Measurements from ENCODE around the gene AWAT1. TPM values are rescaled to one million over a fixed set of nuclear protein-coding genes. Genes with fewer than 3 reads are reported as not detected.

AWAT1 gene
- total RNA-seq, 1 donor from 2014 or later = not detected

DNA sequence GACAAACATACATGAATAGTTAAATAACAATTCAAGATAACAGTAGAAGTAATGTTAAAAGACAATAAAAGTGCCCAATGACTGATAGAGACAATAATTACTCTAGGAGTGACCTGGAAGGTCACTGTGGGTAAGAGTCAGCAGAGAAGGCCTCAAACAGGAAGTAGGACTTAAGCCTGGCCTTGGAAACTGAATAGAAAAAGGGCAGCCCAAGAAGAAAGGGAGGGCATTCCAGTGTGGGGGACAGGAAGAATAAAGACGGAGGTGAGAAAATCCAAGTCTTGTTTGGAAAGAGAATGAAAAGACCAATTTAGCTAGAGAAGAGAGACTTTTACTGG is 19.6 kb downstream of the AWAT1 start:
- no peak for DNase-seq (ENCODE audit: low read depth, low spot score)
- H3K27me3 Mint-ChIP-seq (ENCODE audit: low read depth) = no peaks in the 10 kb centered on the region
- peaks cover 9% of the 10 kb centered on the region for H3K9me3 Mint-ChIP-seq
- H3K4me1 Mint-ChIP-seq = peaks cover 8% of the 10 kb centered on the region
- H3K4me3 Mint-ChIP-seq = no peak overlapping the region
- H3K27ac Mint-ChIP-seq (ENCODE audit: unreplicated experiment) = no peak overlapping the region
- peaks cover 10% of the 10 kb centered on the region for H3K36me3 Mint-ChIP-seq (ENCODE audit: low read depth)
- no peak for TF ChIP-seq CTCF (conservative IDR thresholded peaks at IDR 0.05)

GRCh38 chrX:70254909-70255308 is 20.5 kb downstream of the AWAT1 start:
- no peak overlapping the region for H3K27ac Mint-ChIP-seq (ENCODE audit: unreplicated experiment)
- H3K4me1 Mint-ChIP-seq = peaks cover 8% of the 10 kb centered on the region
- peaks cover 10% of the 10 kb centered on the region for H3K36me3 Mint-ChIP-seq (ENCODE audit: low read depth)
- H3K27me3 Mint-ChIP-seq (ENCODE audit: low read depth) = no peaks in the 10 kb centered on the region
- no peak overlapping the region for H3K4me3 Mint-ChIP-seq
- TF ChIP-seq CTCF (conservative IDR thresholded peaks at IDR 0.05) = no peak
- peaks cover 9% of the 10 kb centered on the region for H3K9me3 Mint-ChIP-seq
- DNase-seq (ENCODE audit: low read depth, low spot score) = no peak

- H3K4me3 Mint-ChIP-seq = no peak overlapping the region
- no peak for TF ChIP-seq CTCF (conservative IDR thresholded peaks at IDR 0.05)
- no peak for DNase-seq (ENCODE audit: low read depth, low spot score)
- no peaks in the 10 kb centered on the region for H3K27me3 Mint-ChIP-seq (ENCODE audit: low read depth)
- H3K9me3 Mint-ChIP-seq = peaks cover 9% of the 10 kb centered on the region
- peaks cover 8% of the 10 kb centered on the region for H3K4me1 Mint-ChIP-seq
- H3K27ac Mint-ChIP-seq (ENCODE audit: unreplicated experiment) = no peak overlapping the region
- H3K36me3 Mint-ChIP-seq (ENCODE audit: low read depth) = peaks cover 10% of the 10 kb centered on the region
Measured at GRCh38 chrX:70255452-70255851, 21.0 kb downstream of the AWAT1 start.

DNA sequence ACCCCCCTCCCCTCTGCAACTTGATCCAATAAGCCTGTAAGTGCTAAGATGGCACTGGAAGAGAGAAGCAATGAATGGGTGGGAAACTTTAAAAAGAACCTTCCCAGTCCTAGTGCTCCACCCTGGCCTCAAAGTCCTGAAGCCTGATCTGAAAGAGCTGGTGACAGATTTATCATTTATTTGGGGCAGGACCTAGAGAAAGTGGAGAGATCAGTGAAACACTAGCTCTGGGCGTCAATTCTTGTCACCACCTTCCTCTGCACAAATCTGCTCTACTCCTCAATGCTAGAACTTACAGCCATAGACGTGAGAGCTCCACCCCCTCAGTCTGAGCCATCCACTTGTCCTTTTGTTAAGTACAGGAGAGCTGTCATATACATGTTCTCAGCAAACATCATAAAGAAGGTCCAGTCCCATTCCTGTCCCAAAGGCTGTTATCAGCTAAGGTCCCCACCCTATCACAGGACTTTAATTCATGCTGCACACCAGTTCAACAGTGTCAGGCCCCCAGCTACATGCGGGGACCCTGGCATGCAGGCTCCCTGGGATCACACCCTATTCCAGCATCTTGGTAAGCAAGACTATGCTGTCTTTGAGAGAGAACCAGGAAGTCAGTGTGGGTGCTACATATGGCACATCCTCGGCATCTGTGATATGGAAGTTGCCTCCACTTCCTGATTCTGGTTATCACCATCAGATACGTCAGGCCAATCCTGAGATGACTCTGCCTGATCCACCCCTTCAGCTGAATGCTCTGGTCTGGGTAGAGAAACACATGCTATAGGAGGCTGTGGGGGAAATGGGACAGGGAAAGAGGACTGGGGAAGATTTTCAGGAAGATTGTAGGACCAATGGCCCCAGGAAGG is 23.2 kb downstream of the AWAT1 start:
- TF ChIP-seq CTCF (conservative IDR thresholded peaks at IDR 0.05) = no peak
- DNase-seq (ENCODE audit: low read depth, low spot score) = no peak
- peaks cover 8% of the 10 kb centered on the region for H3K4me1 Mint-ChIP-seq
- peaks cover 7% of the 10 kb centered on the region for H3K36me3 Mint-ChIP-seq (ENCODE audit: low read depth)
- H3K27me3 Mint-ChIP-seq (ENCODE audit: low read depth) = no peaks in the 10 kb centered on the region
- no peak overlapping the region for H3K27ac Mint-ChIP-seq (ENCODE audit: unreplicated experiment)
- no peak overlapping the region for H3K4me3 Mint-ChIP-seq
- H3K9me3 Mint-ChIP-seq = peaks cover 9% of the 10 kb centered on the region

- Mint-ChIP-seq H3K9me3 (no peaks in the 10 kb centered on the region), H3K27me3 (ENCODE audit: low read depth) (peaks cover 7% of the 10 kb centered on the region), H3K36me3 (ENCODE audit: low read depth) (peaks cover 4% of the 10 kb centered on the region), H3K4me3 (no peak within 1 kb of the TSS), H3K27ac (ENCODE audit: unreplicated experiment) (no peak within 1 kb of the TSS), H3K4me1 (no peaks in the 10 kb centered on the region)
- TF ChIP-seq CTCF (conservative IDR thresholded peaks at IDR 0.05) = no peak
- DNase-seq (ENCODE audit: low read depth, low spot score) = no peak
Measured at GRCh38 chrX:70260104-70260503, 25.6 kb downstream of the AWAT1 start, which contains the start of gene P2RY4. P2RY4 (minus strand) TSS chrX:70260204; CDS start chrX:70259624, 580 bp downstream.
